Astrocyte of the spinal cord (primary cell): Measurements from ENCODE around the gene PPP1R11.
"Not testable (repeated sequence)": the region's sequence is repeated elsewhere in the genome, so short reads cannot be mapped to it uniquely, and the experiment has no call there.

Experiments used
- DNase-seq: peaks from one replicate; pipeline ENCODE4 v3.0.0; 2011; ENCODE audit warnings: low read depth, low spot score
- H3K4me3 ChIP-seq: 2 replicates; pipeline ENCODE4 v1.5.1; 2011; ENCODE audit warnings: low read depth, mild to moderate bottlenecking, low read length, moderate library complexity
- CTCF ChIP-seq: IDR thresholded peaks from 2 replicates; pipeline ENCODE4 v1.5.1; 2012; ENCODE audit warnings: low read depth, mild to moderate bottlenecking, low read length, inconsistent platforms
- in situ Hi-C: cut with HindIII; loops from 2 replicates; pipeline ENCODE4 v1.10.0; 2017; ENCODE audit warnings: low sequenced_read_pairs

PPP1R11 gene

GRCh38 chr6:30066577-30067459, at the start of gene PPP1R11:
TSS of gene PPP1R11 (plus strand) at chr6:30067198. CDS start at chr6:30067411, 213 bp downstream.
- peak; percentile 100 for DNase-seq
- no peak for TF ChIP-seq CTCF
- in situ Hi-C loops, result no loop called here
- H3K4me3 ChIP-seq, result peak within 1 kb of the TSS; percentile 61

GRCh38 chr6:30019819-30020218, 47.2 kb upstream of the PPP1R11 start:
- in situ Hi-C loops, result no loop called here
- DNase-seq, result no peak
- no peak overlapping the region for H3K4me3 ChIP-seq
- no peak for TF ChIP-seq CTCF

- TF ChIP-seq CTCF, result no peak
- no peak overlapping the region for H3K4me3 ChIP-seq
- in situ Hi-C loops, result no loop called here
- DNase-seq, result no peak
Measured at GRCh38 chr6:30020626-30021025, 46.4 kb upstream of the PPP1R11 start.

DNA sequence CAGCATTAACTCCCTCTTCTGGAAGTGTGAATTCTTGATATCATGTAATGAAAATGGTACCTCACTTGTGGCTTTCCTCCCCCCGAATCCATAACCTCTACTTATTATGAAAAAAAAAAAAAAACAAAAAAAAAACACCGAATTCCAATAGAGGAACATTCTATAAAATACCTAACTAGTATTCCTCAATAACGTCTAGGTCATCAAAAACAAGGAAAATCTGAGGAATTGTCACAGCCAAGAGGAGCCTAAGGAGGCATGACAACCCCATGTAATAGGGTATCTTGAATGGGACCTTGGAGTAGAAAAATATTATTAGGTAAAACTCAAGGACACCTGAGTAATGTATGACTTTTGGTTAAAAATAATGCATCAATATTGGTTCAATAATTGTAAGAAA, 44.8 kb upstream of the PPP1R11 start:
- TF ChIP-seq CTCF, result no peak
- no peak for DNase-seq
- H3K4me3 ChIP-seq, result no peak overlapping the region
- in situ Hi-C loops, result no loop called here

GRCh38 chr6:30022712-30023111, 44.3 kb upstream of the PPP1R11 start:
- in situ Hi-C loops, DNase-seq, H3K4me3 ChIP-seq: not testable (repeated sequence)

DNA sequence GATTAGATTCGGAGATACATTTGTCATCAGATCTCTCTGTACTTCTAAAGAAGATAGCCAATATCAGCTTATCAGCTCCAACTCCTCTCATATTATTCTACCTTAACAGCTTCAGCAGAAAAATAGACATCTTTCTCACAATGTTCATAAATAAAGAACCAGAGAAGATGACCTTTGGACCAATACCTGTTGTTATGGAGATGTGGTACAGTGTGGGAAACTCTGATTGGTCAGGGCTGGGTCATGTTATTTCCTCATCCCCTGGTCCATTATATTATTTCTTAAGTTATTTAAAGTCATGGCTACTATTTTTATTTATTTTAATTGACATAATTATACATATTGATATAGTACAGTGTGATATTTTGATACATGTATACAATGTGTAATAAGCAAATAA, 41.8 kb upstream of the PPP1R11 start:
- no peak overlapping the region for H3K4me3 ChIP-seq
- no peak for TF ChIP-seq CTCF
- DNase-seq, result no peak
- in situ Hi-C loops, result no loop called here

DNA sequence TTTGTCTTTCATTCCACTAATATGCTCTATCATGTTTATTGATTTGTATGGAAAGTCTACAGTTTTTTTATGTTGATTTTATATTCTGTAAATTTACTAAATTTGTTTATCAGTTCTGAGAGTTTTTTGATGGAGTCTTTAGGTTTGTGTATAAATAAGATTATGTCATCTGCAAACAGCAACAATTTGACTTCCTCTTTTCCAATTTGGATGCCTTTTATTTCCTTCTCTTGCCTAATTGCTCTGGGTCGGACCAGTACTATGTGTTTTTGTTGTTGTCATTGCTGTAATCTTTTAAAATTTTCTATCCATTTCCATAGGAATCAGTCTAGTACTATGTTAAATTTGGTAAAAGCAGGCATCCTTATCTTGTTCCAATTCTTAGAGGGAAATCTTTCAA, 37.4 kb upstream of the PPP1R11 start:
- DNase-seq, result no peak
- H3K4me3 ChIP-seq, result no peak overlapping the region
- no peak for TF ChIP-seq CTCF
- in situ Hi-C loops, result no loop called here
